HG03103 (cell line): Measurements from ENCODE around the gene NPPC.
"Not testable (repeated sequence)": the region's sequence is repeated elsewhere in the genome, so short reads cannot be mapped to it uniquely, and the experiment has no call there.

Experiments
- ATAC-seq: cut with Tn5 transposase; IDR thresholded peaks from one replicate; pipeline ENCODE4 v1.9.1; 2021; ENCODE audit warnings: low read depth; ENCODE audit not compliant: unreplicated experiment

Gene NPPC

GRCh38 chr2:231922311-231923009 is 3.7 kb downstream of the NPPC start:
- ATAC-seq: no peak

- ATAC-seq: no peak
Observed at GRCh38 chr2:231920795-231921194, 5.4 kb downstream of the NPPC start.

GRCh38 chr2:231920366-231920765 is 5.8 kb downstream of the NPPC start:
- no peak for ATAC-seq

- no peak for ATAC-seq
Observed at GRCh38 chr2:231919341-231920035, 6.7 kb downstream of the NPPC start.

- ATAC-seq: no peak
Observed at GRCh38 chr2:231918501-231919330, 7.5 kb downstream of the NPPC start.

- ATAC-seq: no peak
Observed at GRCh38 chr2:231917280-231918066, 8.7 kb downstream of the NPPC start.

- no peak for ATAC-seq
Observed at GRCh38 chr2:231914077-231914690, 12.0 kb downstream of the NPPC start.

GRCh38 chr2:231911381-231911780 is 14.8 kb downstream of the NPPC start:
- no peak for ATAC-seq

- ATAC-seq: no peak
Observed at GRCh38 chr2:231910771-231911170, 15.4 kb downstream of the NPPC start.

- not testable (repeated sequence) for ATAC-seq
Observed at GRCh38 chr2:231910161-231910560, 16.0 kb downstream of the NPPC start.

- ATAC-seq: no peak
Observed at GRCh38 chr2:231909631-231910030, 16.6 kb downstream of the NPPC start.

GRCh38 chr2:231908584-231908983 is 17.6 kb downstream of the NPPC start:
- ATAC-seq: no peak

GRCh38 chr2:231907765-231908164 is 18.4 kb downstream of the NPPC start:
- ATAC-seq: no peak

GRCh38 chr2:231905026-231905425 is 21.2 kb downstream of the NPPC start:
- no peak for ATAC-seq

GRCh38 chr2:231904161-231904611 is 22.0 kb downstream of the NPPC start:
- no peak for ATAC-seq

GRCh38 chr2:231902598-231902997 is 23.6 kb downstream of the NPPC start:
- no peak for ATAC-seq

- no peak for ATAC-seq
Observed at GRCh38 chr2:231900972-231901371, 25.2 kb downstream of the NPPC start.

GRCh38 chr2:231900486-231900942 is 25.7 kb downstream of the NPPC start:
- ATAC-seq: no peak

GRCh38 chr2:231894566-231895380 is 31.4 kb downstream of the NPPC start:
- ATAC-seq: no peak
